GM15510 (cell line): Measurements from ENCODE around the gene TENM4.

Experiments used
- POLR2A ChIP-seq: IDR thresholded peaks from 3 replicates; pipeline ENCODE4 v1.6.1; 2011; ENCODE audit warnings: borderline replicate concordance; ENCODE audit not compliant: insufficient read length; ENCODE audit errors: extremely low read depth

TENM4 gene

DNA sequence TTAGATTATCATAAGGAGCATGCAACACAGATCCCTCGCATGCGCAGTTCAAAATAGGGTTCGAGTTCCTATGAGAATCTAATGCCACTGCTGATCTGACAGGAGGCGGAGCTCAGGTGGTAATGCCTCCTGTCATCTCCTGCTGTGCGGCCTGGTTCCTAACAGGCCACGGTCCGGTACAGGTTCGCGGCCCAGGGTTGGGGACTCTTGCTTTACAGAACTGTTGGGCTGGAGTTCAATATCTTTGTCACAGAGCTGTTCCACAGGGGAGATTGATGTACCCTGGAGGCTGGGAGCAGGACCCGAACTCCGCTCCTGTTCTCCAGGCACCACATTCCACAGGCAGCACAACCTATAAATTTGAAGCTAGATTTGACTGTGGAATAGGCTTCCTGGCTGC lies 508.1 kb downstream of the TENM4 start:
- TF ChIP-seq POLR2A, result no peak

DNA sequence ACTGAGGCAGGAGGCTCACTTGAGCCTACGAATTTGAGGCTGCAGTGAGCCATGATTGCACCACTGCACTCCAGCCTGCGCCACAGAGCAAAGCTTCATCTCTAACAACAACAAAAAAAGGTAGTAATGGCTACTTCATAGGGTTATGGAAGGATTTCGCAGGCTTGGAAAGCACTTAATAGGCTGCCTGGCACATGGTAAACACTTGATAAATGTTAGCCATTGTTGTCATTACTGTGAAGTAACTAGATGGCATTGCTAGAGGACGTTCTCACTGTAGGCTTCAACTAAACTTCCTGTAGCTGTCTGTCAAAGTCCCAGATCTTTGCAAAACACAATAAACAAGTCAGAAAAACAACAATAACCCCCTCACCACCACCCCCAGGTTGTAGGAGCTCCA lies 508.9 kb downstream of the TENM4 start:
- no peak for TF ChIP-seq POLR2A

DNA sequence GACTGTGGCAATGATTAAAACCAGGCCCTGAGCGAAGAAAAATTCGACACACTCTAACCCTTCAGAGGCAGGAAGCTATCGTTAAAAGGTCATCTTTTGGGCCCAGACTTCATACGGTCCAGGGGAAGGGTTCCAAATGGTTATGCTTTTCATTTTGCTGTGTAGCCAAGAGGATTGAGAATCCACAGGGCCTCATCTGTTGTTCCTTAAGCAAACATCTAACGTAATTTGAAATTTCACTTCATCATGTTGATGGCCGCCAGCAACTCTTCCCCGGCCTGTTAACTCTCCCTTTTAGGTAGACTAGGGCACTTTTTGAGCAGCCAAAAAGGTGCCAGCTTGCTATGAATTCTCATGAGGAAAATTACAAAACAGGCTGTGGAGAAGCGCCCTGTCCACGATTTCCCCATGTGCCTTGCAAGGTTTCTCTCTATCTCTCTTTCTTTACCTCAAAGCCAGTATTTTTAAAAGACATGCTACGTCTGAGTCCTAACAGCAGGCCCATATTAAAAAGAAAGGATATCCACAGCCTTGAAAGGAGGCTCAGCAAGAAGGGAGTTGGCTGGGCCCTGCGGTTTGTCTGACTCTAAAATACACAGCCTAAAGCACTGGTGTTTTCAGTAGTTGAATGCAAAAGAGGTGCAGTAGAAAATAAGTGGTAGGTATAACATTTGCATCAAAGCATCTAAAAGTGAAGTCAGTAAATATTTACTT lies 509.9 kb downstream of the TENM4 start:
- no peak for TF ChIP-seq POLR2A

DNA sequence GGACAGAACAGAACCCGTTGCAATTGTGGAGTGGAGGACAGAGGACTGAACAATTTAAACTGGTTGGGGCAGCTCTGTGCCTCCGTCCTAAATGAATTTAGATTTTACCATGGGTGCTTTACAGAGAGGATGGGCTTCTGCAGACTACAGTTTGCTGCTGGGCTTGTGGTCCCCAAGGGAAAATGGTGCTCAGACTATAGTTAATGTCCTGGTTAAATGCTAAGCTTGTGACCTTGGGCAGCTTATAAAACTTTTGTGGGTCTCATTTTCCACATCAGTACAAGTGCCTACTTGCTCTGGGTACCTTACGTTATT lies 511.0 kb downstream of the TENM4 start:
- no peak for TF ChIP-seq POLR2A

DNA sequence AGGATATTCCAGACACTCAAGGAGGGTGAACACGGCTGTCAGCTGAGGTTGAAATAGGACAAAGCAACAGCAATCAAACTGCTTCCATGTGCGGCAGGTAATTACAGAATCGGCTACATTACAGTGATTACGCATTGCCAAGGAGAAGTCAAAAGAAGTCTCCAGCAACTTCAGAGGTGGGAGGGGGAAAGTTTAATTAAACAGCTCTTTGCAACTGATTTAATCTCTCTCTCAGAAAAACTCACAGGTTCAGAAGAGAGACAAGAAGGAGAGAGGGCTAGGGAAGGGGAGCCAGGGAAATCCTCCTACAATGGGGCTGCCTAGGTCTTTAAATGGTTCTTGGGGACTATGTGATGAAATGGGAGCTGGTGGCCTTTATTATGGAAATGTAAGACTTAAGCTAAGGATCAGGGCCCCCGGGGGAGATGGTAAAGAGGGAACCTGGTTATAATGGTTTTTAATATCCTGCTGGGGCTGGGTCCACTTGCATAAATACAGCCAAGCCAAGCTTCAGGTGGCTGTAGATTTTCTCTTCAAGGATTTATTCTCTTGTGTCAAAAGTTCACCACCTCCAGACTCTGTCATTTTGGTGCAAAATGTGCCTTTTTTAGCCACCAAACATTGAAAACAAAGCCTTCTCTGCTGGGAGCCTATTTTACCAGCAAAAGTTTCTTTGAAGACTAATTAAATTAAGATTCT lies 511.5 kb downstream of the TENM4 start:
- no peak for TF ChIP-seq POLR2A

DNA sequence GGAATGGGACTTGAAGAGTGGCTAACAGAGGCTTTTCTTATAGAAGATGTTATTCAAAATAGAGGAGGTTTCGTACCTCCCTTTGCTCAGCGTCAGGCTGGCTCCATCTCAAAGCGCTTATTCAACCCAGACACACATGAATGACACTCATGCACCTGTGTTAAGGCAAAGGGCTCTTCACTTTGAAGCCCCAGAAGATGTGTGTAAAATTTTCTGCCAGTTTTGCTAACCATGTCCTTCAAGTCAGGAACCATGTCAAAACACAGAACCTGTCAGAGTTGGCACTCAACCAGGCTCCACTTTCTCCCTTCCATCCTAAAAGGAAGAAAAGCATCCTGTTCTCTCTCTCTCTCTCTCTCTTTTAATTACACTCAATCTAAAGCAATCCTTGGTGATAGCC lies 513.3 kb downstream of the TENM4 start:
- TF ChIP-seq POLR2A, result no peak

DNA sequence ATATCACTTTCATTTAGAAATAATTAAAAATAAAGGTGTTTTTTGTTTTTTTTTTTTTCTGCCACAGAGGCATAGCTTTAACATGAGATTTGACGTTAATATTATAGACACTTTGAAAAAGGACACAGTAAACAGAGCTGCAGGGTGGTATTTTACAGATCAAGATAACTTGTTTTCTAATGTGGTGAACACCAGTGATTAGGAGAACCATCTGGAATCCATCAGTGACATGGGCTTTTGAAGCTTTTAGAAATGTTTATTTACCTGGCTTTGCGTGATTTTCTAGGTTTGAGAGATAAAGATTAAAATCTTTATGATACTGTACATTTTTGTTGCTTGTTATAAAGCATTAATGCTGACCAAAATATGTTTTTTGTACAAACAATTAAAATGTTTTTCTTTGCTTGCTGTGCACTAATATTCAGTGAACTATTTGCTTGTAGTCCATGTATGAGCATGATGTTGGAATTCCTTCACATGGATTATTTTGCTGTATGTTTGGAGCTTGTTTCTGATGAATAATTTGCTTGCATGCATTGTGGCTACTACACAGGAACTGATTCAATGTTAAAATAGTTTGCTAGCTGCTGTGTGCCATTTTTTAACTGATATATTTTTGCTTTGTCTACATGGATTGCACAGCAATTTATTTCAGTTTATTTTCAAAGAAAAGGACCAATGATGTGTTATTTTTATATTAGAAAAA lies 514.0 kb downstream of the TENM4 start:
- TF ChIP-seq POLR2A, result no peak

DNA sequence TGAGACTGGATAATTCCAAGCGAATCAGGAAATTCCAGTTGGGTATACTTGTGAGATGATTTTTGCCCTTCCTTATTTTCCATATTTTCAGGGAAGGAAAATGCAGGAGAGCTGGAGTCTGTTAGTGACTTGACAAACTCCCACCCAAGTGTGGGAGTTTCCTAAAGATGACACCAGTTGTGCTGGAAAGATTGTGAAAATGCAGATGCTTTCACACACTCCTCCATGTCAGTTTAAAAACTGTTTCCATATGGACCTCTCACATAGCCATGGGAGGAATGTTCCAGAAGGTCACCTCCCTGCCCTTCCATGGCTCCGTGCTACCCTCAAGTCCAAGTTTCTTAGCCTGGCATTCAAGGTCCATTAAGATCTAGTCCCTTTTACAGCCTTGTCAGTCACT lies 515.4 kb downstream of the TENM4 start:
- TF ChIP-seq POLR2A, result no peak

DNA sequence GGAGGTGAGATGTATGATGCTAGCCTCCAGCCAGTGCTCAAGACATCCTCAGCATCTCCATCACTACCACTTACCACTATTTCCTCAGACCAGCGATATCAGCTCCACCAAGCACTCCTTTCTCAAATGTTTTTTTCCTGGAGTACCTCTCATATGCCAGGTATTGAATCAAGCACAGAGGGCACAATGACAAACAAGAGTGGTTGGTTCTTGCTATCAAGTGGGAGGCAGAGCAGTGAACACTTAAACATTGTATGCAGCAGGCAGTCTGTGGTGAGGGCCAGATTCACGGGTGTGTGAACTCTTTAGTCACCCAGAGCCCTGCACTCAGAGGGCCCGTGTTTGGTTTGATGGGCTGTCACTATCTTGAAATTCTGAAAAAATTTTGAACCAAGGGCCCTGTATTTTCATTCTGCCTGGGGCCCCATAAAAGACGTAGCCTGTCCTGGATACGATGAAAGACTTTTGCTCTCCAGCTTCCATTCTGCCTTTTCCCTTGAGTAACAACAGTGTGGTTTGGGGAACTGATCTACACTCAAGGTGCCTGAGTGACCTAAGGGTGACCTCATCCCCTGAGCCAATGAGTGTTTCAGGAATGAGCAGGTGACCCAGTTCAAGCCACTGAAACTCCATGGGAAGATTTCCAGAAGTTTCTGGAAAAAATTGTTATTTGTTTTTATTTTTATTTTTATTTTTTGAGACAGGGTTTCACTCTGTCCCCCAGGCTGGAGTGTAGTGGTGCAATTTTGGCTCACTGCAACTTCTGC lies 517.8 kb downstream of the TENM4 start:
- TF ChIP-seq POLR2A, result no peak

DNA sequence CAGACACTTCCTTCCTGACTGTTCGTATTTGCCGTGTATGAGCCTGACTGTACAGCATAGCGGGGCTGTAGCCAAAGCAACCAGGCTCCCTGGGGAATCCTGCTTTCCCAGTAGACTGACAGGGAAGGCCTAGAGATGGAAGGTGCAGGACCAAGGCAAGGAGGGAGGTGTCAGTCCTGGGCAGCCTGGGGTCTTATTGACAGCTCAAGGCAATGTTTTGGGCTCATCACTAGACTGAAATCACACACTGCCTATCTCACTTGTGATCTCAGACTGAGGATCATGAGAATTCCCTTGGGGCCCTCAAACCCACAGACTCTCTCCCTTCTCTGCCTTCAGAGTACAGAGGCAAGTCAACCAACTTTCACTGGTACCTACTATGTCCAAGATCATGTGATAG lies 519.3 kb downstream of the TENM4 start:
- no peak for TF ChIP-seq POLR2A

DNA sequence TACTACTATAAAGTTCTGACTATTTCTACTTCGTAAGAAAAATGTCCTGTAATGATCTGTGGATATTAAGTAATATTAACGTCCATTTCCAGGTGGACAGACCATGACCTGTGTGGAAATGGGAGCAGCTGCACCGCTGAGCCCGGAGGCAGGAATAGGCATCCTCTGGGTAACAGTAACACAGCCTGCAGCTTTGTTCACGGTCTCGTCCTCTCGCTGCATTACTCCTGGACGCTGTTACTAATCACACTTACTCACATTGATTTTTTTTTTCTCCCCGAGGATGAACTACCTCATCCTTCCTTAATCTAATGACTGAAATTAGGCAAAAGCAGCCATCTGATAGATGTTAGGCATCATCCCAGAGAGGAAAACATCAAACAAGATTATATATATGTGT lies 520.5 kb downstream of the TENM4 start:
- TF ChIP-seq POLR2A, result no peak

DNA sequence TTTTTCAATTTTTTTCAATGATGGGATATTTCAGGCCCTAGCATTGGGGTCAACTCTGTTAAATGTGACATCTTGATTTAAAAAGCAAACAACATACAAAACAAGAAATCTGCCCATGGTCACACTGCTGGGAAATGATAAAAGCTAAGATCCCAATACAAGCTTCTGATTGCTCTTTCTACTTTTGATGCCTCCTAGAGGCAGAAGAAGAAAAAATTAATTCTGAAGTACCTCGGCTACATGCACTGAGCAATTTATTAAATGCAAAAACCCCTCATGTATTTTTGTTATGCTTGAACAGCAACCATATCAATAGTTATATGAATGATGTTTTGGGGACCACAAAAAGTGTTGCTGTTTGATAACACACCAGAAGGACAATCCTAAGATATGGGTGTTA lies 524.1 kb downstream of the TENM4 start:
- no peak for TF ChIP-seq POLR2A

DNA sequence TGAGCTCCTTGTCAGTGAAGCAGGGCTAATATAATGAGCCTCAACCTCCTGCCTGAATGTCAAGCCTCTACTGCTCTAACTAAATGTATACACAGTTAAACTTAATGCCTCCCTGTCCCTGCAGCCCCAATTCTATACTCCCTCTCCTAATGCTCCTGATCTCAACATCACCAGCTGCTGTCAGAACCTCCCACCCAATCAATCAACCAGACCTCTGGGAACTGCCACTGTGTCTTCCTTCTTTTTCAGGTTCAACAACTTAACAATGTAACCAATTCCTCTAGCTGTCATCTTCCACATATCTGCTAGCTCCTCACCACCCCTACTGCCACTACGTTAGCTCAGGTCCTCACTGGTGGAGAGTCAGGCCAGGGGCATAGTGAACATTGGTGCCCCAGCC lies 526.3 kb downstream of the TENM4 start:
- no peak for TF ChIP-seq POLR2A

DNA sequence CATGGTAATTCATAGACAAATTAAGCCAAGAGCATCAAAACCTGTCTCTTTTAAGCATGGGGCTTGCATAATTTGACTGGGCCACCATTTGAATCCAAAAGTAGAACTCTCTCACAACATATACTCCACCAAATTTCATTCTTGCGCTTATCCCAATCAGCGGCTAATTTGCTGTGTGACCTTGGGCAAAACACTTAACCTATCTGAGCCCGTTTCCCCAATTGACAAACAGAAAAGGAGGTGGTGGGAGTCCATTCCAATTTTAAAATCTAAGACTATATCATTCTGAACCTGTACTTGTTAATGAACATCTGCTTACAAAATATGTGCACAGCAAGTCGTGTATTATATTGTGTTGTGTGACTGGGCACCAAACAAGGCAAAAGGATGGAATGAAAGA lies 528.1 kb downstream of the TENM4 start:
- TF ChIP-seq POLR2A, result no peak

DNA sequence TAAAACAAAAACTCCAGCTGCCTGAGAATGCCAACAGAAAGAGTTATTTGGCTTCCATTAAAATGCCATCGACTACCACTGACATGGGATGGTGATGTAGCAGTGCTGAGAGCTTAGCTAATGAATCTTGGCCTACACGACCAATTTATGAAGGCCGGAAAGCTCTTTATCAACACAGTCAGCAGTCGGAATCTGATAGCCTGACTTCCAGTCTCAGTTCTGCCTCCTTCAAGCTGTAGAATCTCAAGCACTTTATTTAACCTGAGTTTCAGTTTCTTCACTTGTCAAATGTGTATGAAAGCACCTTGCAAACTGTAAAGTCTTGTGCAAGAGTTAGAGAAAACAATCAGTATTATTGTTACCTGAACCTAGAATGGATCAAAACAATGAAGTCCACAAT lies 530.5 kb downstream of the TENM4 start:
- no peak for TF ChIP-seq POLR2A
